Measurements from ENCODE around the gene BRIP1. TPM values are rescaled to one million over a fixed set of nuclear protein-coding genes. Genes with fewer than 3 reads are reported as not detected.

BRIP1 gene
- total RNA-seq, 1 donor from 2014 or later = 0.45 TPM

- no peak for DNase-seq (ENCODE audit: low spot score)
Observed at GRCh38 chr17:61764846-61765245, 98.5 kb downstream of the BRIP1 start.

- no peak for DNase-seq (ENCODE audit: low spot score)
Observed at GRCh38 chr17:61761827-61762226, 101.5 kb downstream of the BRIP1 start.

DNA sequence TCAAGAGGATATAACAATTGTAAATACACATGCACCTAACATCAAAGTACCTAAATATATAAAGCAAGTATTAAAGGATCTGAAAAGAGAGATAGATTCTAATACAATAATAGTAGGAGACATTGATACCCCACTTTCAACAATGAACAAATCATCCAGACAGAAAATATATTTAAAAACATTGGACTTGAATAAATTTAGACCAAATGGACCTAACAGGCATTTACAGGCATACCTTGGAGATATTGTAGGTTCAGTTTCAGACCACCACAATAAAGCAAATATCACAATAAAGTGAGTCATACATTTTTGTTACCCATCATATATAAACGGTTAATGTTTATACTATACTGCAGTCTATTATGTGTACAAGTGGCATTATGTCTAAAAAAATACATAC lies 104.0 kb downstream of the BRIP1 start:
- no peak for DNase-seq (ENCODE audit: low spot score)

GRCh38 chr17:61758430-61758829 lies 104.9 kb downstream of the BRIP1 start:
- DNase-seq (ENCODE audit: low spot score) = no peak

GRCh38 chr17:61757168-61757567 lies 106.2 kb downstream of the BRIP1 start:
- no peak for DNase-seq (ENCODE audit: low spot score)

GRCh38 chr17:61756561-61756960 lies 106.8 kb downstream of the BRIP1 start:
- no peak for DNase-seq (ENCODE audit: low spot score)

- DNase-seq (ENCODE audit: low spot score) = no peak
Observed at GRCh38 chr17:61755668-61756067, 107.7 kb downstream of the BRIP1 start.

DNA sequence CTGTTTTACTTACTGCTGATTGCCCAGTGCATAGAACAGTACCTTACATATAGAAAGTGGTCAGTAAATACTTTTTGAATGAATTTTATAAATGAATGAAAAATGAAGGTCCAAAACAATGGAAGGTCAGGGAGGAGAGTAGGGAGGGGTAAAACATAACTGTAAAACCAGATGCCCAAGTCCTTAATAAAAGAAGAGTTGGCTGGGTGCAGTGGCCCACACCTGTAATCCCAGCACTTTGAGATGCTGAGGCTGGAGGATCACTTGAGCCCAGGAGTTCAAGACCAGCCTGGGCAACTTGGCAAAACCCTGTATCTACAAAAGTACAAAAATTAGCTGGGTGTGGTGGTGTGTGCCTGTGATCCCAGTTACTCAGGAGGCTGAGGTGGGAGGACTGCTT lies 108.2 kb downstream of the BRIP1 start:
- DNase-seq (ENCODE audit: low spot score) = no peak

GRCh38 chr17:61754124-61754523 lies 109.2 kb downstream of the BRIP1 start:
- DNase-seq (ENCODE audit: low spot score) = no peak

DNA sequence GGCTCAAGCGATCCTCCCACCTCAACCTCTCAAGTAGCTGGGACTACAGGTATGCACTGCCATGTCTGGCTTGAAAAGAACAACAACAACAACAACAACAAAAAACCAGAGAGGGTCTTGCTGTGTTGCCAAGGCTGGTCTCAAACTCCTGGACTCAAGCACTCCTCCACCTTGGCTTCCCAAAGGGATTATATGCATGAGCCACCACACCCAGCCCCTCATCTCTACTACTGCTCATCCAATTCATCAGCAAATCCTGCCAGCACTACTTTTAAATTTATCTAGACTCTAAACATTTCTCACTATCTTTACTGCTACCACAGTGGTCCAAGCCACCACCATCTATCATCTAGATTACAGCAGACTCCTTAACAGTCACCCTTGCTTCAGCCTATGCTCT lies 109.6 kb downstream of the BRIP1 start:
- no peak for DNase-seq (ENCODE audit: low spot score)

DNA sequence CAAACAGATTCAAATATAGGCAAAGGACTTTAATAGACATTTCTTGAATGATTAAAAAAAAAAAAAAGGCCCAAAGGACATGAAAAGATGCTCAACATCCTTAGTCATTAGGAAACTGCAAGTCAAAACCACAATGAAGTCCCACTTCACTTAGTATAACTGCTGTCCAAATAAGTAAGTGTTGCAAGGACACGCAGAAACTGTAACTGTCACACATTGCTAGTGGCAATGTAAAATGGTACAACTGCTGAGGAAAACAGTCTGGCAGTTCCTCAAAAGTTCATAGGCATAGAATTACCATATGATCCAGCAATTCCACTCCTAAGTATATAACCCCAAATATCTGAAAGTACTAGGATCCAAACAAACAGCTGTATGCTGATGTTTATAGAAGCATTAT lies 112.7 kb downstream of the BRIP1 start:
- DNase-seq (ENCODE audit: low spot score) = no peak

DNA sequence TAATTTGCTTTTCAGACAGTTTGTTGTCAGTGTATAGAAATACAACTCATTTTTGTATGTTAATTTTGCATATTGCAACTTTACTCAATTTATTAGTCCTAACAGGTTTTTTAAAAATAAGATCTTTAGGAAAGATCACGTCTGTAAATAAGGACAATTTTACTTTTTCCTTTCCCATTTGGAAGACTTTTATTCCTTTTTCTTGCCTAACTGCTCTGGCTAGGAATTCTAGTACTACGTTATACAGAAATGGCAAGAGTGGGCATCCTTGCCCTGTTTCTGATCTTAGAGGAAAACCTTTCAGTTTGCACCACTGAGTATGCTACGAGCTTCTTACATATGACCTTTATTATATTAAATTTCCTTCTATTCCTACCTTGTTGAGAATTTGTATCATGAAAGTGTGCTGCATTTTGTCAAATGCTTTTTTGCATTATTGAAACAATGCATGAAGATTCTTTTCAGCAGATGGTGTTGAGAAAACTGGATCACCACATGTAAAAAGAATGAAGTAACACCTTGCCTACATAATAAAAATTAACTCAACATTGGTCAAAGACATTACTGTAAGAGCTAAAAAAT lies 113.4 kb downstream of the BRIP1 start:
- no peak for DNase-seq (ENCODE audit: low spot score)

- DNase-seq (ENCODE audit: low spot score) = no peak
Observed at GRCh38 chr17:61746248-61746985, 116.9 kb downstream of the BRIP1 start.

DNA sequence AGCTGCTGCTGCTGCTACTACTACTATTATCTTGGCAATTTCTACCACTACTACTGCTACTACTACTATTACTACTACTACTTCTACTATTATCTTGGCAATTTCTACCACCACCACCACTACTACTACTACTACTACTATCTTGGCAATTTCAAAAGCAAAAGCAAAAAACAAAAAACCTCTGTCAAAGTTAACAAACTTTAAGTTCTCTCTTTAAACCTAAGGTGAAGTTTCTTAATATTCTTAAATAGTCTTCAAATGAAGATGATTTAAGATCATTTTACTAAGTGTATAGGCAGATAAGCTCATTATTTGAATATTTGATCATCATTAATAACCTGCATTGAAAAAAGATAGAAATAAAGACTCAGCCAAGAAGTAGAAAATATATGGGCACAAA lies 118.5 kb downstream of the BRIP1 start:
- no peak for DNase-seq (ENCODE audit: low spot score)

GRCh38 chr17:61744252-61744651 lies 119.1 kb downstream of the BRIP1 start:
- DNase-seq (ENCODE audit: low spot score) = no peak

DNA sequence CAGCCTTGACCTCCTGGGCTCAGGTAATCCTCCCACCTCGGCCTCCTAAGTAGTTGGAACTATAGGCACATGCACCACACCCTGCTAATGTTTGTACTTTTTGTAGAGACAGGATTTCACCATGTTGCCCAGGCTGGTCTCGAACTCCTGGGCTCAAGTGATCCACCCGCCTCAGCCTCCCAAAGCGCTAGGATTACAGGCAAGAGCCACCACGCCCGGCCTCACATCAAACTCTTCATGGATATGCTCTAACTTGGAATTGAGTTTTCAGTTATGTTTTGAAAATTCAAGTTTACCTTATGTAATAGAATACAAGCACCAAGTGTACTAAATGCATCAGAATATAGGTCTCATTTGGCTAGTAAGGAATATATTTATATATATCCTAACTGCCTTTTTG lies 119.6 kb downstream of the BRIP1 start:
- DNase-seq (ENCODE audit: low spot score) = no peak

DNA sequence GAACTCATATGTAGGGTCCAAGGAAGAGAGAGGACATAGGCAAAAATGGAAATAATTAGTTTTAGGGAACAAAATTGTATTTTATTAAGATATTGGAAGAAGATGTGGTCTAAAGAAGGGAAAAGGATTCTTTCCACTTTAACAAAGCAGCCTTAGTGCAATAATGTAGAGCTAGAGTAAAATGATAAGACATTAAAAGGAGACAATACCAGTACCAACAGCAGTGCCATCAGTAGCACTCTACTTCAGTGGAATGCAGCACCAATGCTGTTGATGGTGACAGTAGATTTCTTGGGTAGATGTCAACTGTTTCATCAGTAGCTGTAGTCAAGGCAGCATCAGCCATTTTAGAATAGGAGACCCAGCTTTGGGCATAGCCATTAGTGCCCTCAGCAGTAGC lies 124.3 kb downstream of the BRIP1 start:
- DNase-seq (ENCODE audit: low spot score) = no peak

DNA sequence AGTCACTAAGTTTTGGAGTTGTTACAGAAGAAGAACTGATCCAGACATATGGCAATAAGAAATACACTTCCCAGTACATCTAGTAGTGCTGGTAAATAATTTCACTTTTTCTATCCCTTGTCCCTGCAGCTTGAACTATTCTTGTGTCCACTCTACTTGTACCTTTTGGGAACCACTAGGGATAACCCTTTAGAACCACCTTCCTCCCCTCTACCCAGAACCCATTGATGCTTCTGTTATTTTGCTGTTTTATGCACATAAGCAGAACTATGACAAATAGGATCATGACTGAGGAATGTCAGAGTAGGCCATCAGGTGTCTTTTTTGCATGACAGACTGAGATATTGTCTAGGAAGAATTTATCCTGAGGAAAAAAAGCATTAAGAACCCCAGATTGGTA lies 125.1 kb downstream of the BRIP1 start:
- DNase-seq (ENCODE audit: low spot score) = no peak

GRCh38 chr17:61737820-61738219 lies 125.5 kb downstream of the BRIP1 start:
- DNase-seq (ENCODE audit: low spot score) = no peak

GRCh38 chr17:61736438-61736837 lies 126.9 kb downstream of the BRIP1 start:
- DNase-seq (ENCODE audit: low spot score) = no peak

DNA sequence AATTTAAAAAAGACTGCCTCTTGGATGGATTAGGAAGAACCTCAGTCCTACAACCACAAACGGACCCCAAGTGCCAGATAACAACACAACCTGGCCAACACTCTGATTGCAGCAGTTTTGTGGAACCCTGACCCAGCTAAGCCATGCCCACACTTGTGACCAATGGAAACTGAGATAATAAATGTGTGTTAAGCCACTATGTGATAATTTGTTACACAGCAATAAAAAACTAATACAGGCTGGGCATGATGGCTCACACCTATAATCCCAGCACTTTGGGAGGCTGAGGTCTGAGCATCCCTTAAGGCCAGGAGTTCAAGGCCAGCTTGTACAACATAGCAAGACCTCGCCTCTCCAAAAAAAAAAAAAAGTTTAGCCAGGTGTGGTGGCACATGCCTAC lies 127.5 kb downstream of the BRIP1 start:
- no peak for DNase-seq (ENCODE audit: low spot score)

DNA sequence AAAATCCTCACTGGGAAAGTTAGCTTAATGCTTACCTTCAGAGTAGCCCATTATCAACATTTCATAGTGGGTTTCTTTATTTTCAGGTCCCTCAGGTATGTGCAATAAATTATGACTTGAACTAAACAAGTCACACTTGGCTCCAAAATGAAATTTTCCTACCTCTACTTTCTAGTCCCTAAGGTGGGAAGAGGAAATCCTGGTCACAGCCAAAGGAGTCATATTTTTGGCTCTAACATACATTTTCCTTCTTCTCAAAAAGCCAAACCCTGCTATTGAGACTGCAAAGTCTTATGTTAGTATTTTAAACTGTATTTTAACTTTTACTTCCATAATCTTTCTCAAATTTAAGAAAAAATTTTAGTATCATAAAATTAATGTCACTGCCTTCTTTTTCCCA lies 128.9 kb downstream of the BRIP1 start:
- no peak for DNase-seq (ENCODE audit: low spot score)

GRCh38 chr17:61734012-61734411 lies 129.3 kb downstream of the BRIP1 start:
- no peak for DNase-seq (ENCODE audit: low spot score)
